ENCODE results near the gene EFCAB6.

EFCAB6 gene

GRCh38 chr22:43508489-43508888 is 303.6 kb downstream of the EFCAB6 start:
- Histone ChIP-seq H3K36me3 (ENCODE audit: insufficient read depth, low read depth, low read length) (no peaks in the 10 kb centered on the region), H3K4me1 (ENCODE audit: insufficient read depth, low read length) (no peaks in the 10 kb centered on the region), H3K27me3 (ENCODE audit: insufficient read depth, low read length) (no peaks in the 10 kb centered on the region), H3K9me3 (ENCODE audit: insufficient read depth, low read depth, low read length) (no peaks in the 10 kb centered on the region), H3K4me3 (ENCODE audit: low read length) (no peak overlapping the region), H3K27ac (ENCODE audit: low read length) (no peak overlapping the region), H3K9ac (ENCODE audit: low read depth, low read length) (no peak overlapping the region)

- Histone ChIP-seq H3K4me3 (ENCODE audit: low read length) (no peak overlapping the region), H3K9ac (ENCODE audit: low read depth, low read length) (no peak overlapping the region), H3K27ac (ENCODE audit: low read length) (no peak overlapping the region), H3K36me3 (ENCODE audit: insufficient read depth, low read depth, low read length) (no peaks in the 10 kb centered on the region), H3K9me3 (ENCODE audit: insufficient read depth, low read depth, low read length) (no peaks in the 10 kb centered on the region), H3K4me1 (ENCODE audit: insufficient read depth, low read length) (no peaks in the 10 kb centered on the region), H3K27me3 (ENCODE audit: insufficient read depth, low read length) (no peaks in the 10 kb centered on the region)
These were observed 304.9 kb downstream of the EFCAB6 start for GRCh38 chr22:43507235-43507634.

- H3K36me3 ChIP-seq (ENCODE audit: insufficient read depth, low read depth, low read length): no peaks in the 10 kb centered on the region
These were observed 305.6 kb downstream of the EFCAB6 start for GRCh38 chr22:43506487-43506886.

GRCh38 chr22:43505896-43506295 is 306.2 kb downstream of the EFCAB6 start:
- H3K36me3 ChIP-seq (ENCODE audit: insufficient read depth, low read depth, low read length): no peaks in the 10 kb centered on the region
- no peaks in the 10 kb centered on the region for H3K9me3 ChIP-seq (ENCODE audit: insufficient read depth, low read depth, low read length)
- H3K27ac ChIP-seq (ENCODE audit: low read length): no peak overlapping the region
- no peaks in the 10 kb centered on the region for H3K27me3 ChIP-seq (ENCODE audit: insufficient read depth, low read length)
- no peak overlapping the region for H3K4me3 ChIP-seq (ENCODE audit: low read length)
- H3K4me1 ChIP-seq (ENCODE audit: insufficient read depth, low read length): no peaks in the 10 kb centered on the region
- H3K9ac ChIP-seq (ENCODE audit: low read depth, low read length): no peak overlapping the region

More at GRCh38 chr22:43506487-43506886, 305.6 kb downstream of the EFCAB6 start:
- Histone ChIP-seq H3K4me3 (ENCODE audit: low read length) (no peak overlapping the region), H3K27ac (ENCODE audit: low read length) (no peak overlapping the region), H3K9ac (ENCODE audit: low read depth, low read length) (no peak overlapping the region), H3K9me3 (ENCODE audit: insufficient read depth, low read depth, low read length) (no peaks in the 10 kb centered on the region), H3K27me3 (ENCODE audit: insufficient read depth, low read length) (no peaks in the 10 kb centered on the region), H3K4me1 (ENCODE audit: insufficient read depth, low read length) (no peaks in the 10 kb centered on the region)

- H3K4me1 ChIP-seq (ENCODE audit: insufficient read depth, low read length): no peaks in the 10 kb centered on the region
- H3K9ac ChIP-seq (ENCODE audit: low read depth, low read length): no peak overlapping the region
- no peaks in the 10 kb centered on the region for H3K27me3 ChIP-seq (ENCODE audit: insufficient read depth, low read length)
- H3K9me3 ChIP-seq (ENCODE audit: insufficient read depth, low read depth, low read length): no peaks in the 10 kb centered on the region
- H3K27ac ChIP-seq (ENCODE audit: low read length): no peak overlapping the region
- no peaks in the 10 kb centered on the region for H3K36me3 ChIP-seq (ENCODE audit: insufficient read depth, low read depth, low read length)
- H3K4me3 ChIP-seq (ENCODE audit: low read length): no peak overlapping the region
These were observed 306.7 kb downstream of the EFCAB6 start for GRCh38 chr22:43505423-43505822.

GRCh38 chr22:43504666-43505261 is 307.3 kb downstream of the EFCAB6 start:
- Histone ChIP-seq H3K9ac (ENCODE audit: low read depth, low read length) (no peak overlapping the region), H3K27ac (ENCODE audit: low read length) (no peak overlapping the region), H3K4me1 (ENCODE audit: insufficient read depth, low read length) (no peaks in the 10 kb centered on the region), H3K4me3 (ENCODE audit: low read length) (no peak overlapping the region), H3K9me3 (ENCODE audit: insufficient read depth, low read depth, low read length) (no peaks in the 10 kb centered on the region), H3K27me3 (ENCODE audit: insufficient read depth, low read length) (no peaks in the 10 kb centered on the region), H3K36me3 (ENCODE audit: insufficient read depth, low read depth, low read length) (no peaks in the 10 kb centered on the region)

- H3K4me3 ChIP-seq (ENCODE audit: low read length): no peak overlapping the region
- peaks cover 4% of the 10 kb centered on the region for H3K9me3 ChIP-seq (ENCODE audit: insufficient read depth, low read depth, low read length)
- H3K4me1 ChIP-seq (ENCODE audit: insufficient read depth, low read length): no peaks in the 10 kb centered on the region
- H3K36me3 ChIP-seq (ENCODE audit: insufficient read depth, low read depth, low read length): no peaks in the 10 kb centered on the region
- H3K27me3 ChIP-seq (ENCODE audit: insufficient read depth, low read length): no peaks in the 10 kb centered on the region
- no peak overlapping the region for H3K9ac ChIP-seq (ENCODE audit: low read depth, low read length)
- no peak overlapping the region for H3K27ac ChIP-seq (ENCODE audit: low read length)
These were observed 308.0 kb downstream of the EFCAB6 start for GRCh38 chr22:43504068-43504467.

GRCh38 chr22:43502306-43502874 is 309.7 kb downstream of the EFCAB6 start:
- H3K27me3 ChIP-seq (ENCODE audit: insufficient read depth, low read length): no peaks in the 10 kb centered on the region
- no peaks in the 10 kb centered on the region for H3K36me3 ChIP-seq (ENCODE audit: insufficient read depth, low read depth, low read length)
- H3K4me3 ChIP-seq (ENCODE audit: low read length): no peak overlapping the region
- H3K9me3 ChIP-seq (ENCODE audit: insufficient read depth, low read depth, low read length): peaks cover 13% of the 10 kb centered on the region
- H3K27ac ChIP-seq (ENCODE audit: low read length): no peak overlapping the region
- no peak overlapping the region for H3K9ac ChIP-seq (ENCODE audit: low read depth, low read length)
- H3K4me1 ChIP-seq (ENCODE audit: insufficient read depth, low read length): no peaks in the 10 kb centered on the region

GRCh38 chr22:43501878-43502277 is 310.2 kb downstream of the EFCAB6 start:
- no peaks in the 10 kb centered on the region for H3K4me1 ChIP-seq (ENCODE audit: insufficient read depth, low read length)
- no peaks in the 10 kb centered on the region for H3K27me3 ChIP-seq (ENCODE audit: insufficient read depth, low read length)

GRCh38 chr22:43500792-43501785 is 311.0 kb downstream of the EFCAB6 start:
- Histone ChIP-seq H3K9ac (ENCODE audit: low read depth, low read length) (no peak overlapping the region), H3K4me3 (ENCODE audit: low read length) (no peak overlapping the region), H3K27me3 (ENCODE audit: insufficient read depth, low read length) (no peaks in the 10 kb centered on the region), H3K27ac (ENCODE audit: low read length) (no peak overlapping the region), H3K4me1 (ENCODE audit: insufficient read depth, low read length) (no peaks in the 10 kb centered on the region), H3K36me3 (ENCODE audit: insufficient read depth, low read depth, low read length) (no peaks in the 10 kb centered on the region), H3K9me3 (ENCODE audit: insufficient read depth, low read depth, low read length) (peaks cover 18% of the 10 kb centered on the region)

More at GRCh38 chr22:43501878-43502277, 310.2 kb downstream of the EFCAB6 start:
- H3K9me3 ChIP-seq (ENCODE audit: insufficient read depth, low read depth, low read length): peaks cover 18% of the 10 kb centered on the region
- no peaks in the 10 kb centered on the region for H3K36me3 ChIP-seq (ENCODE audit: insufficient read depth, low read depth, low read length)
- no peak overlapping the region for H3K4me3 ChIP-seq (ENCODE audit: low read length)
- no peak overlapping the region for H3K27ac ChIP-seq (ENCODE audit: low read length)
- H3K9ac ChIP-seq (ENCODE audit: low read depth, low read length): no peak overlapping the region

- H3K4me1 ChIP-seq (ENCODE audit: insufficient read depth, low read length): no peaks in the 10 kb centered on the region
- H3K9me3 ChIP-seq (ENCODE audit: insufficient read depth, low read depth, low read length): peaks cover 23% of the 10 kb centered on the region
- no peaks in the 10 kb centered on the region for H3K36me3 ChIP-seq (ENCODE audit: insufficient read depth, low read depth, low read length)
- H3K27me3 ChIP-seq (ENCODE audit: insufficient read depth, low read length): no peaks in the 10 kb centered on the region
- no peak overlapping the region for H3K9ac ChIP-seq (ENCODE audit: low read depth, low read length)
- H3K27ac ChIP-seq (ENCODE audit: low read length): no peak overlapping the region
- no peak overlapping the region for H3K4me3 ChIP-seq (ENCODE audit: low read length)
These were observed 313.2 kb downstream of the EFCAB6 start for GRCh38 chr22:43498856-43499253.

All from iPS-20b (cell line).